NK-92 (cell line): ENCODE measurements around the gene PABPC1L2B.
"Not testable (repeated sequence)": the region's sequence is repeated elsewhere in the genome, so short reads cannot be mapped to it uniquely, and the experiment has no call there.

Source experiments
- DNase-seq: peaks from one replicate; lab custom pipeline; 2025; ENCODE audit not compliant: unreplicated experiment; lab: John Stamatoyannopoulos, UW

Gene PABPC1L2B

GRCh38 chrX:73002733-73003132 lies at the start of gene PABPC1L2B:
Gene PABPC1L2B, plus strand, starts transcription at chrX:73002939. Its CDS starts 704 bp downstream, at chrX:73003643.
- not testable (repeated sequence) for DNase-seq

- not testable (repeated sequence) for DNase-seq
Measured at GRCh38 chrX:72959971-72960370, 42.8 kb upstream of the PABPC1L2B start.

GRCh38 chrX:72971859-72972258 lies 30.9 kb upstream of the PABPC1L2B start:
- not testable (repeated sequence) for DNase-seq

GRCh38 chrX:72974885-72975284 lies 27.9 kb upstream of the PABPC1L2B start:
- DNase-seq: not testable (repeated sequence)

GRCh38 chrX:72980894-72981469 lies 21.8 kb upstream of the PABPC1L2B start:
- not testable (repeated sequence) for DNase-seq

- DNase-seq: not testable (repeated sequence)
Measured at GRCh38 chrX:73004032-73004431, 1.3 kb downstream of the PABPC1L2B start.

- no peak for DNase-seq
Measured at GRCh38 chrX:73021361-73022092, 18.8 kb downstream of the PABPC1L2B start.

- DNase-seq: not testable (repeated sequence)
Measured at GRCh38 chrX:73022093-73022445, 19.3 kb downstream of the PABPC1L2B start.

GRCh38 chrX:73028876-73029275 lies 26.1 kb downstream of the PABPC1L2B start:
- no peak for DNase-seq
